ENCODE measurements around the gene GYG1.

The GYG1 gene

DNA sequence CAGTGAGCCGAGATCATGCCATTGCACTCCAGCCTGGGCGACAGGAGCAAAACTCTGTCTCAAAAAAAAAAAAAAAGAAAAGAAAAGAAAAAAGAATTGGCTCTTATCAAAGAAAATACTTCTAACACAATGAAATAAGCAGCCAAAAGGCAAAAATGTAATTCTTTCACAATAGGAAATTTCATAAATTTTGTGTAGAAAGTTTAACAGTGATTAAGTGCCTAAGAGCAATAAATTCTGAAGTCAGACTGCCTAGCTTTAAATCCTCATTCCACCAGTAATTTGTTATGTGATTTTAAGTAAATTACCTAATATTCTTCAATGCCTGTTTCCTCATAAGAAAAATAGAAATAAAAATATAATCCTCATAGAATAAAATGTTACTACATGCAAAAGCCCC, 70.4 kb downstream of the GYG1 start:
- Histone ChIP-seq H3K36me3 (ENCODE audit: insufficient read depth) (no peaks in the 10 kb centered on the region; the same call in 1 of the 2 replicates), H3K79me2 (ENCODE audit: insufficient read depth, low read depth) (no peaks in the 10 kb centered on the region), H3K4me2 (no peak overlapping the region), H3K9ac (no peak overlapping the region), H3K27me3 (ENCODE audit: insufficient read depth, low read depth) (no peaks in the 10 kb centered on the region), H2AFZ (ENCODE audit: low read depth) (no peak overlapping the region), H3K27ac (no peak overlapping the region), H3K4me1 (ENCODE audit: low read depth, poor library complexity, severe bottlenecking) (peaks cover 59% of the 10 kb centered on the region), H4K20me1 (ENCODE audit: insufficient read depth) (no peaks in the 10 kb centered on the region), H3K4me3 (IDR thresholded peaks at IDR 0.05; ENCODE audit: insufficient read depth, low read depth, low read length) (no peak overlapping the region)
- TF ChIP-seq, protein P1, sequence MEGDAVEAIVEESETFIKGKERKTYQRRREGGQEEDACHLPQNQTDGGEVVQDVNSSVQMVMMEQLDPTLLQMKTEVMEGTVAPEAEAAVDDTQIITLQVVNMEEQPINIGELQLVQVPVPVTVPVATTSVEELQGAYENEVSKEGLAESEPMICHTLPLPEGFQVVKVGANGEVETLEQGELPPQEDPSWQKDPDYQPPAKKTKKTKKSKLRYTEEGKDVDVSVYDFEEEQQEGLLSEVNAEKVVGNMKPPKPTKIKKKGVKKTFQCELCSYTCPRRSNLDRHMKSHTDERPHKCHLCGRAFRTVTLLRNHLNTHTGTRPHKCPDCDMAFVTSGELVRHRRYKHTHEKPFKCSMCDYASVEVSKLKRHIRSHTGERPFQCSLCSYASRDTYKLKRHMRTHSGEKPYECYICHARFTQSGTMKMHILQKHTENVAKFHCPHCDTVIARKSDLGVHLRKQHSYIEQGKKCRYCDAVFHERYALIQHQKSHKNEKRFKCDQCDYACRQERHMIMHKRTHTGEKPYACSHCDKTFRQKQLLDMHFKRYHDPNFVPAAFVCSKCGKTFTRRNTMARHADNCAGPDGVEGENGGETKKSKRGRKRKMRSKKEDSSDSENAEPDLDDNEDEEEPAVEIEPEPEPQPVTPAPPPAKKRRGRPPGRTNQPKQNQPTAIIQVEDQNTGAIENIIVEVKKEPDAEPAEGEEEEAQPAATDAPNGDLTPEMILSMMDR (conservative IDR thresholded peaks at IDR 0.05; ENCODE audit: low read depth, low read length): no peak

DNA sequence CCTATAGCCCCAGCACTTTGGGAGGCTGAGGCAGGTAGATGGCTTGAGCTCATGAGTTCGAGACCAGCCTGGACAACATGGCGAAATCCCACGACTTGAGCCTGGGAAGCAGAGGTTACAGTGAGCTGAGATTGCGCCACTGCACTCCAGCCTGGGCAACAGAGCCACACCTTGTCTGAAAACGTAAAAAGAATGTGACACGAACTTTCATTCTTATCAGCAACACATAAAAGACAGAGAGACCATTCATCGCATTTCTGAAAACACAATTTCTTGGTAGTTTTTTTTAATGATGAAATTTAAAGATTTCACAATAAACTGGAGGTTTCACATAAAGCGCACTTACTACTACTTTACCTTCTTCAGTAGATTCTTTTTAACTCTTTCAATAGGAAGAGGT, 76.5 kb downstream of the GYG1 start:
- H3K27me3 ChIP-seq (ENCODE audit: insufficient read depth, low read depth): no peaks in the 10 kb centered on the region
- no peaks in the 10 kb centered on the region for H4K20me1 ChIP-seq (ENCODE audit: insufficient read depth)
- no peak overlapping the region for H3K27ac ChIP-seq
- no peaks in the 10 kb centered on the region; the same call in 1 of the 2 replicates for H3K36me3 ChIP-seq (ENCODE audit: insufficient read depth)
- no peaks in the 10 kb centered on the region for H3K79me2 ChIP-seq (ENCODE audit: insufficient read depth, low read depth)
- no peak overlapping the region for H3K4me2 ChIP-seq
- no peak overlapping the region for H3K4me3 ChIP-seq (IDR thresholded peaks at IDR 0.05; ENCODE audit: insufficient read depth, low read depth, low read length)
- H3K9ac ChIP-seq: no peak overlapping the region
- H3K4me1 ChIP-seq (ENCODE audit: low read depth, poor library complexity, severe bottlenecking): peaks cover 5% of the 10 kb centered on the region
- H2AFZ ChIP-seq (ENCODE audit: low read depth): no peak overlapping the region
- TF ChIP-seq, protein P1 (conservative IDR thresholded peaks at IDR 0.05; ENCODE audit: low read depth, low read length): no peak

All from KMS-11 (cell line).